Measurements from ENCODE around the gene NIPBL.

Gene NIPBL

GRCh38 chr5:36876965-36877666, 547 bp downstream of the NIPBL start:
- Histone ChIP-seq H3K9ac (ENCODE audit: low read depth, low read length) (peak overlapping the region; percentile 98), H3K4me2 (ENCODE audit: insufficient read depth, low read length) (peak overlapping the region; percentile 91), H3K36me3 (ENCODE audit: insufficient read depth, low read length) (peaks cover 12% of the 10 kb centered on the region), H3K9me3 (ENCODE audit: insufficient read depth, low read length, severe bottlenecking) (no peaks in the 10 kb centered on the region), H2AFZ (ENCODE audit: low read depth, low read length) (peak overlapping the region; percentile 89), H3K79me2 (ENCODE audit: insufficient read depth, low read length) (peaks cover 99% of the 10 kb centered on the region), H4K20me1 (ENCODE audit: insufficient read depth, low read length) (peaks cover 68% of the 10 kb centered on the region), H3K27me3 (ENCODE audit: insufficient read depth, low read length, poor library complexity) (no peaks in the 10 kb centered on the region), H3K4me3 (ENCODE audit: low read depth in 1 of 2, low read length in 2 of 2) (peak overlapping the region; percentile 75 to 94), H3K4me1 (ENCODE audit: insufficient read depth, low read length) (peaks cover 67% of the 10 kb centered on the region), H3K27ac (ENCODE audit: low read length) (peak overlapping the region; percentile 94)
- ATAC-seq (ENCODE audit: insufficient read depth, low read depth) (peak; percentile 47), DNase-seq (peak; percentile 71)
- TF ChIP-seq, protein P1, sequence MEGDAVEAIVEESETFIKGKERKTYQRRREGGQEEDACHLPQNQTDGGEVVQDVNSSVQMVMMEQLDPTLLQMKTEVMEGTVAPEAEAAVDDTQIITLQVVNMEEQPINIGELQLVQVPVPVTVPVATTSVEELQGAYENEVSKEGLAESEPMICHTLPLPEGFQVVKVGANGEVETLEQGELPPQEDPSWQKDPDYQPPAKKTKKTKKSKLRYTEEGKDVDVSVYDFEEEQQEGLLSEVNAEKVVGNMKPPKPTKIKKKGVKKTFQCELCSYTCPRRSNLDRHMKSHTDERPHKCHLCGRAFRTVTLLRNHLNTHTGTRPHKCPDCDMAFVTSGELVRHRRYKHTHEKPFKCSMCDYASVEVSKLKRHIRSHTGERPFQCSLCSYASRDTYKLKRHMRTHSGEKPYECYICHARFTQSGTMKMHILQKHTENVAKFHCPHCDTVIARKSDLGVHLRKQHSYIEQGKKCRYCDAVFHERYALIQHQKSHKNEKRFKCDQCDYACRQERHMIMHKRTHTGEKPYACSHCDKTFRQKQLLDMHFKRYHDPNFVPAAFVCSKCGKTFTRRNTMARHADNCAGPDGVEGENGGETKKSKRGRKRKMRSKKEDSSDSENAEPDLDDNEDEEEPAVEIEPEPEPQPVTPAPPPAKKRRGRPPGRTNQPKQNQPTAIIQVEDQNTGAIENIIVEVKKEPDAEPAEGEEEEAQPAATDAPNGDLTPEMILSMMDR (IDR thresholded peaks at IDR 0.05; ENCODE audit: borderline replicate concordance, extremely low read depth, low read length, poor library complexity, severe bottlenecking): no peak
- no peak for TF ChIP-seq EZH2 (IDR thresholded peaks at IDR 0.05; ENCODE audit: borderline replicate concordance, low read depth, low read length, severe bottlenecking)

GRCh38 chr5:36877667-36878391, 1.3 kb downstream of the NIPBL start:
- H3K27me3 ChIP-seq (ENCODE audit: insufficient read depth, low read length, poor library complexity): no peaks in the 10 kb centered on the region
- H3K27ac ChIP-seq (ENCODE audit: low read length): peak overlapping the region; percentile 94
- peak overlapping the region; percentile 98 for H3K9ac ChIP-seq (ENCODE audit: low read depth, low read length)
- no peaks in the 10 kb centered on the region for H3K9me3 ChIP-seq (ENCODE audit: insufficient read depth, low read length, severe bottlenecking)
- DNase-seq (no peak), ATAC-seq (ENCODE audit: insufficient read depth, low read depth) (no peak)
- peak overlapping the region; percentile 75 to 94 for H3K4me3 ChIP-seq (ENCODE audit: low read depth in 1 of 2, low read length in 2 of 2)
- H2AFZ ChIP-seq (ENCODE audit: low read depth, low read length): peak overlapping the region; percentile 89
- peaks cover 71% of the 10 kb centered on the region for H4K20me1 ChIP-seq (ENCODE audit: insufficient read depth, low read length)
- TF ChIP-seq EZH2 (IDR thresholded peaks at IDR 0.05; ENCODE audit: borderline replicate concordance, low read depth, low read length, severe bottlenecking): no peak
- TF ChIP-seq, protein P1 (IDR thresholded peaks at IDR 0.05; ENCODE audit: borderline replicate concordance, extremely low read depth, low read length, poor library complexity, severe bottlenecking): no peak
- peaks cover 7% of the 10 kb centered on the region for H3K36me3 ChIP-seq (ENCODE audit: insufficient read depth, low read length)
- H3K4me1 ChIP-seq (ENCODE audit: insufficient read depth, low read length): peaks cover 63% of the 10 kb centered on the region
- H3K79me2 ChIP-seq (ENCODE audit: insufficient read depth, low read length): peaks cover 99% of the 10 kb centered on the region
- H3K4me2 ChIP-seq (ENCODE audit: insufficient read depth, low read length): peak overlapping the region; percentile 91

DNA sequence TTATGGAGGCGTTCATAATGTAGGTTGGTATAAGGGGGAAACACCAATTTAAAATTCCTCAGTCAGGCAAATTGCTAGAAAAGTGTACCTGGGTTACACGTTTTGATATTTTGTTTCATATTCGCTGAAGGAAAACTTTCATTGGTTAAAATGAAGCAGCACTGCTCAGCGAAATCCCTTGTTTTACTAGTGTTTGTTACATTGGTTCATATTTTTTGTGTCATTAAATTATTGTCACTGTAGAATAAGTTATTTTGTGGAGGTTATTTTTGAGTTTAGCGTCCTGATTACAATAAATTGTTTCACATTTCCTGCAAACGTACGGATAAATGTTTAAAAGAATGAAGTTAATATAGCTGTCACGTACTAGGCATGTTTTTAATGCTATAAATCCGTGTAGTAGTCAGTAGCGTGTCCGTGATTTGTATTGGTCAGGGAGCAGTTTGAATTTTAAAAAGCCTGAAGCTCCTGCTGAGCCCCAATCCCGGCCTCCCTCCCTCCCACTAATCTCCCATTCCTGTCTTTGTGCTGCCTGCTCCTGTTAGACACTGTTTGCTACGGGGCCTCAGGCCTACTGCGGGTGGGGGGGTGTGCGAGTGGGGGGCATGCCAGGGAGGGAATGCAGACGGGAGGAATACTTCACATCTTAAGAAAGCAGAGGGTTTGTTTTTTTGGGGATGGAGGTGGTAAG, 2.0 kb downstream of the NIPBL start:
- ATAC-seq (ENCODE audit: insufficient read depth, low read depth) (no peak), DNase-seq (no peak)
- Histone ChIP-seq H3K4me2 (ENCODE audit: insufficient read depth, low read length) (peak overlapping the region; percentile 91), H3K79me2 (ENCODE audit: insufficient read depth, low read length) (peaks cover 99% of the 10 kb centered on the region), H3K9ac (ENCODE audit: low read depth, low read length) (peak overlapping the region; percentile 98), H3K27ac (ENCODE audit: low read length) (peak overlapping the region; percentile 94), H3K36me3 (ENCODE audit: insufficient read depth, low read length) (peaks cover 5% of the 10 kb centered on the region), H3K4me3 (ENCODE audit: low read depth in 1 of 2, low read length in 2 of 2) (peak overlapping the region; percentile 75 to 94), H3K27me3 (ENCODE audit: insufficient read depth, low read length, poor library complexity) (no peaks in the 10 kb centered on the region), H2AFZ (ENCODE audit: low read depth, low read length) (no peak overlapping the region), H4K20me1 (ENCODE audit: insufficient read depth, low read length) (peaks cover 68% of the 10 kb centered on the region), H3K9me3 (ENCODE audit: insufficient read depth, low read length, severe bottlenecking) (no peaks in the 10 kb centered on the region), H3K4me1 (ENCODE audit: insufficient read depth, low read length) (peaks cover 56% of the 10 kb centered on the region)
- TF ChIP-seq EZH2 (IDR thresholded peaks at IDR 0.05; ENCODE audit: borderline replicate concordance, low read depth, low read length, severe bottlenecking): no peak
- TF ChIP-seq, protein P1 (IDR thresholded peaks at IDR 0.05; ENCODE audit: borderline replicate concordance, extremely low read depth, low read length, poor library complexity, severe bottlenecking): no peak
